T-helper 22 cell (primary cell): Measurements from ENCODE around the gene TCERG1L.

Source experiments
- DNase-seq: peaks from one replicate; pipeline ENCODE4 v3.0.0-alpha.2; 2020; ENCODE audit warnings: low read depth

TCERG1L gene

GRCh38 chr10:131124945-131125344 is 186.6 kb downstream of the TCERG1L start:
- DNase-seq: no peak

GRCh38 chr10:131123496-131123895 is 188.0 kb downstream of the TCERG1L start:
- DNase-seq: no peak

GRCh38 chr10:131121511-131122035 is 189.9 kb downstream of the TCERG1L start:
- DNase-seq: no peak

- no peak for DNase-seq
Measured at GRCh38 chr10:131119626-131120355, 191.7 kb downstream of the TCERG1L start.

GRCh38 chr10:131117416-131118212 is 193.9 kb downstream of the TCERG1L start:
- DNase-seq: no peak

- DNase-seq: no peak
Measured at GRCh38 chr10:131116991-131117375, 194.5 kb downstream of the TCERG1L start.

GRCh38 chr10:131116216-131116990 is 195.1 kb downstream of the TCERG1L start:
- DNase-seq: no peak

- no peak for DNase-seq
Measured at GRCh38 chr10:131115801-131116200, 195.7 kb downstream of the TCERG1L start.

- no peak for DNase-seq
Measured at GRCh38 chr10:131115321-131115720, 196.2 kb downstream of the TCERG1L start.

- no peak for DNase-seq
Measured at GRCh38 chr10:131114846-131115245, 196.7 kb downstream of the TCERG1L start.

- DNase-seq: no peak
Measured at GRCh38 chr10:131113709-131114291, 197.7 kb downstream of the TCERG1L start.

GRCh38 chr10:131113165-131113564 is 198.4 kb downstream of the TCERG1L start:
- no peak for DNase-seq

GRCh38 chr10:131112691-131113090 is 198.8 kb downstream of the TCERG1L start:
- DNase-seq: no peak

GRCh38 chr10:131111471-131112080 is 199.9 kb downstream of the TCERG1L start:
- DNase-seq: no peak

GRCh38 chr10:131111007-131111406 is 200.5 kb downstream of the TCERG1L start:
- DNase-seq: no peak

- no peak for DNase-seq
Measured at GRCh38 chr10:131110241-131110783, 201.2 kb downstream of the TCERG1L start.

- DNase-seq: no peak
Measured at GRCh38 chr10:131109726-131110125, 201.8 kb downstream of the TCERG1L start.

- no peak for DNase-seq
Measured at GRCh38 chr10:131109291-131109690, 202.2 kb downstream of the TCERG1L start.

- DNase-seq: no peak
Measured at GRCh38 chr10:131107970-131108369, 203.6 kb downstream of the TCERG1L start.

- DNase-seq: no peak
Measured at GRCh38 chr10:131102676-131103075, 208.8 kb downstream of the TCERG1L start.

- no peak for DNase-seq
Measured at GRCh38 chr10:131102147-131102546, 209.4 kb downstream of the TCERG1L start.
